NCI-H226 (cell line): ENCODE data around the gene GHR.

Experiments
- DNase-seq: peaks from one replicate; pipeline ENCODE4 v3.0.0-alpha.2; 2015

GHR gene

DNA sequence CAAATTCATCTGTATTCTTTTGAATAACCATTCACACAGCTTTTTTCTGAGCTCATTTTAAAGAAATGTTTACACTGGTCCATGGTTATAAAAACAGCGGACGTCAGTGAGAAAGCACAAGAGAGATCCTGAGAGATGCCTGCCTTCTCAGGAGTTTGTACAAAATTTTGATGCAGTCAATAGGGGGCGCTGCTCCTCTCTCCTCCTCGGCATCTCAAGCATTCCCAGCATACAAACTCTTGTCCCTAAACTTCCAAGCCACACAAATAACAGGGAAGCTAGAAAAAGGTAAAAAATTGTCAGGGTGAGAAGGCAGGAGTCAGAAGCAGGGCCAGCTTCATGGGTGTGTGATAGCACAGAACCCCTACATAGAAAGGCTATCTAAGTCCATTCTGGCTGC lies 322.2 kb downstream of the GHR start:
- DNase-seq = no peak

DNA sequence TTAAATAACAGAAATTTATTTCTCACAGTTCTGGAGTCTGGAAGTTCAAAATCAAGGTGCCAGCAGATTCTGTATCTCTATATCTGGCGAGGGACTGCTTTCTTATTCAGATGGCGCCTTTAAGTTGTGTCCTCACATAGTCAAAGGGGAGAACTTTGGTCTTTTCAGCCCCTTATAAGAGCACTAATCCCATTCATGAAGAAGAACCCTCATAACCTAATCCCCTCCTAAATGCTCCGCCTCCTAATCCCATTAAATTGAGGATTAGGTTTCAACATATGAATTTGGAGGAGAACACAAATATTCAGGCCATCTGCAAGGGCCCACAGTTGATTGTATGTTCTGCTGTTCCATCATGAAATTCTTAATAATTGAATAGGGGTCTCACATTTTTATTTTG lies 322.6 kb downstream of the GHR start:
- DNase-seq = no peak

- peak; percentile 63 for DNase-seq
These were observed 325.8 kb downstream of the GHR start for GRCh38 chr5:42749020-42749419.

DNA sequence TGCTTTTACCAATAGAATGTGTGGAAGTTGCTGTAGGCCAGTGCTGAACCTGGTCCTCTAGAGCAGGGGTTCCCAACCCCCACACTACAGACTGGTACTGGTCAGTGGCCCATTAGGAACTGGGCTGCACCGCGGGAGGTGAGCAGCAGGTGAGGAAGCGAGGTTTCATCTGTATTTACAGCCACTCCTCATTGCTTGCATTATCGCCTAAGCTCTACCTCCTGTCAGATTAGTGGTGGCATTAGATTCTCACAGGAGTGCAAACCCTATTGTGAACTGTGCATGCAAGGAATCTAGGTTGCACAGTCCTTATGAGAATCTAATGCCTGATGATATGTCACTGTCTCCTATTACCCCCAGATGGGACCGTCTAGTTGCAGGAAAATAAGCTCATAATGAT lies 327.3 kb downstream of the GHR start:
- no peak for DNase-seq

DNA sequence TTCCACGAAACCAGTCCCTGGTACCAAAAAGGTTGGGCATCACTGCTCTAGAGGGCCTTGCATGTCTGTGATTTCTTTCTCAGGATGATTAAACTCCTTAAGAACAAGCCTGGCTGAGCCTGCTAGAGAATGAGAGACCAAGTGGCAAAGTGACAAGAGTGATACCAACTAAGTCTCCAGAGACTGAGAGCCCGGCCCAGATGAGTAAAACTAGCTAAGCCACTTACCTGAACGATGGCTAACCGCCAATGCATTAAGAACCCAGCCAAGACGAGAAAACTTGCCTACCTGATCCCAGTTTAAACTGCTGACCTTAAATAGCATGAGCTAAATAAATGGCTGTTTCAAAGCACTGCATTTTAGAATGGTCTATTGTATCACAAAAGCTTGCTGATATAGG lies 327.8 kb downstream of the GHR start:
- DNase-seq = no peak

DNA sequence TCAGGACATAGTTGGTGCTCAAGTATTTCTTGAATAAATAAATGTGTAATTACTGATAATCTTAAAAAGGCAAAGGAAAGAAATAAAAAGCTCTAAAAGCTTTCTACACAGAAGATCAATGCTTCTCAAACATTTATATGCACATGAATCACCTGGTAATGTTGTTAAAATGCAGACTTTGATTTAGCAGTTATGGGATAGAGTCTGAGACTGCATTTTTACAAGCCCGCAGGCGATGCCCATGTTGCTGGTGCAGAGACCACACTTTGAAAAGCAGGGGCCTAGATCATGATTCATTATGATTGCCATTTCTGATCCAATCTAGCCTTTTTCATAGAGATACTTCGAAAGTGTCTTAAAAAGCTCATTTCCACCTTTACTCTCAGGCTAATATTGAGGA lies 329.9 kb downstream of the GHR start:
- DNase-seq = no peak

- no peak for DNase-seq
These were observed 333.7 kb downstream of the GHR start, which contains the start of gene CCDC152 for GRCh38 chr5:42756606-42757601. Gene CCDC152 (plus strand): TSS chr5:42756818. CDS start chr5:42759122, 2,304 bp downstream.

DNA sequence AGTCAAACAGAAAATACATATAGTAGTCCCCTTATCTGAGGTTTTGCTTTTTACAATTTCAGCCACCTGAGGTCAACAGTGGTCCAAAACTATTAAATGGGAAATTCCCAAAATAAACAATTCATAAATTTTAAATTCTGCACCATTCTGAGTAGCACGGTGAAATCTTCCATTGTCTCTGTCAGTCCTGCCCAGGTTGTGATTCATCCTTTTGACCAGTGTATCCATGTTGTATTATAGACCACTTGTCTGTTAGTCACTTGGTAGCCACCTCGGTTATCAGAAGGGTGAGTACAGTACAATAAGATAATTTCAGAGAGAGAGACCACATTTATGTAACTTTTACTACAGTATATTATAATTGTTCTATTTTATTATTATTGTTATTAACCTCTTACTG lies 336.2 kb downstream of the GHR start:
- DNase-seq = no peak

GRCh38 chr5:42760426-42760825 lies 337.2 kb downstream of the GHR start:
- no peak for DNase-seq

- DNase-seq = no peak
These were observed 338.6 kb downstream of the GHR start for GRCh38 chr5:42761791-42762190.

- no peak for DNase-seq
These were observed 344.4 kb downstream of the GHR start for GRCh38 chr5:42767491-42768105.

GRCh38 chr5:42768106-42768504 lies 344.9 kb downstream of the GHR start:
- DNase-seq = no peak

- DNase-seq = no peak
These were observed 346.8 kb downstream of the GHR start for GRCh38 chr5:42770003-42770402.
